ENCODE data around the gene RASGRF1.
"Not testable (repeated sequence)": the region's sequence is repeated elsewhere in the genome, so short reads cannot be mapped to it uniquely, and the experiment has no call there.

Gene RASGRF1

DNA sequence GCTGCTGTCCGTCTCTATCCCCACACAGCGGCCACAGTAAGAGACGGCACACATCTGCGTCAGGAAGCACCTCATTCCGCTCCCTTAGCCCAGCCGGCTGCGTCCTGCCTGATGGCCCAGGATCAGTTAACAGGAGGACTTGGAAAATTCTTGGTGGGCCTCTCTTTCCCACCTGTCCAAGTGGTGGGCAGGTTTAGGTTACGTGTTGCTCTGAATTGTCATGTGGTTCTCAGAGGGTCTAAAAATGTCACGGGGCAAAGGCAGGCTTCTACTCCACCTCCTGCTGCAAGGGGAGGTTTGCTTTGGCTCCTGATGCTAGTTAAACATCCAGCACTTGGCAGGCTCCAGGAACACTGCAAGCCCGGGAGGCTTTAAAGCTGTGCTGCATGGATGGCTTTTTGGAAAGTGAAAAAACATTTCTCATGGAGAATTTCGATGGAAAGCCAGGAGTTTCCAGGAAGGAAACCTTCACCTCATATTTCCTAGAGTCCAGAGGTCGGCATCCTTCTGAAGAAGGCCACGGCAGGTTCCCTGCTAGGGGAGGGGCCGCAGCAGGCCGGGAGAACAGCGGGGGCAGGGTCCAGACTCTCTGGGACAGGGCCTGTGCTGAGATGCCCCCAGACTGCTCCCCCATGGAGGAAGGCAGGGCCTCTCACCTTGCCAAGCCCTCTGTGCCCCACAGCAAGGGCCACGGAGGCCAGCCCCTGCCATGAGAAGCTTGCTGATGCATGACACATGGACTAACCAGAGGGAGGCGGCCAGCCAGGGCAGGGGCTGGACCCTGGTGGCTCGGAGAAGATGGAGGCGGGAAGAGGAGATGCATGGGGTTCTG lies 156.5 kb downstream of the RASGRF1 start:
- DNase-seq (ENCODE audit: low read depth in 2 of 2, low spot score in 1 of 2): no peak

- no peak for DNase-seq (ENCODE audit: low read depth in 2 of 2, low spot score in 1 of 2)
Observed at GRCh38 chr15:78933187-78933822, 157.3 kb downstream of the RASGRF1 start.

- no peak for DNase-seq (ENCODE audit: low read depth in 2 of 2, low spot score in 1 of 2)
Observed at GRCh38 chr15:78932258-78932808, 158.2 kb downstream of the RASGRF1 start.

DNA sequence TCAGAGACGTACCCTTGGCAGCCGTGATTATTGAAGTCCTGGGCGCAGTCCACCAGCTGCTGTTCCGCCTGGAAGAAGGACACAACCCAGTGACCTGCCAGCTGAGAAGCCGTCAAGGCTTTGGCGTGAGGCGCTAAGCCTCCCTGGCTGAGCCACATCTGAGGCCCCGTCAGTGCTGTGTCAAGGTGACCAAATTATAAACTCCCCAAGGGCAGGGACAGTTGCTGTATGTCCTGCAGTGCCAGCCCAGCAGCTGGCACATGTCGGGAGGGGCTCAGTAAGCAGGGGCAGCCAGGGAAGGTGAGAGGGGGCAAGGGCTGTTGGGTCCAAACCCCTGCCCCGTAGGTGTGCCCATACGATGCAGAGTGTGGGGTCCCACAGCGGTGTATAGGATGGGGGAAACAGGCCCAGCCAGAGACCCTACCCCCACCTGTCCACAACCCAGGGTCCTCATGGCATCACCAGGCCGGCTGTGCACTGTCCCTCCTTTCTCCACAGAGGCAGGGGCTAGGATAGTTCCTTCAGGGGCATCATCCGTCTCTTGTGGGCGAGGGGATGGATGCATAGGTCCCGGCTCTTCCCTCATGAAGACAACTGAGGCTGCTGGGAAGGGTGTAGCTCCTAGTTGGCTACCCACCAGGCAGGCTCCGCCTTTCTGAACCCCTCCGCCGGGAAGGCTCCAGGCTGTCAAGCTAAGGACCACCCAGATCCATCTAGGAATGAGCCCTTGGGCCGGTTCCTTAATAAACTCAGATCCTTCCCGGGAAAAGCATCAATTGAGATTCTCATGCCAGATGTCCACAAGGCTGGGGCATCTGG lies 158.9 kb downstream of the RASGRF1 start:
- DNase-seq (ENCODE audit: low read depth in 2 of 2, low spot score in 1 of 2): no peak

- no peak for DNase-seq (ENCODE audit: low read depth in 2 of 2, low spot score in 1 of 2)
Observed at GRCh38 chr15:78930577-78931388, 159.8 kb downstream of the RASGRF1 start.

GRCh38 chr15:78929536-78930264 lies 160.9 kb downstream of the RASGRF1 start:
- no peak for DNase-seq (ENCODE audit: low read depth in 2 of 2, low spot score in 1 of 2)

DNA sequence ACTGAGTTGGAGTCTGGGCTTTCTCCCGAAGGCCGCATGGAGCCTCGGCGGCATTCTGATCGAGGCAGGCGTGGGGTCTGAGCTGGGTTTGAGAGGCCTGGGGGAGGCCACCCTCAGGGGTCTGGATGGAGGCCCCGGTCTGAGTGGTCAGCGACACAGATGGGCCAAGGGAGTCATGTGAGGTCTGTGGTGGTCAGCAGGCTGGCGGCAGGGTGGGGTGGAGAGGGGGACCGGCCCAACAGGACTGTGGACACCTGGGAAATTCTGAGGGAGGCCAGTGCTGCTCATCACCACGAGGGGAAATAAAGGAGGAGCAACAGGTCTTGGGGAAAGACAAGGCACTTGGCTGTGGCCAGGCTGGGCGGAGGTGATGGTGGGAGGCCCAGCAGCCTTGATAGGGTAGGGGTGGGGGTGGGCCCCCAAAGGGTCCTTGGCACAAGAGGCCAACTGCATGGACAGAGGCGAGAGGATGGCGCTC lies 161.9 kb downstream of the RASGRF1 start:
- DNase-seq (ENCODE audit: low read depth in 2 of 2, low spot score in 1 of 2): no peak

GRCh38 chr15:78928176-78928575 lies 162.4 kb downstream of the RASGRF1 start:
- not testable (repeated sequence) for DNase-seq (ENCODE audit: low read depth in 2 of 2, low spot score in 1 of 2)

- no peak for DNase-seq (ENCODE audit: low read depth in 2 of 2, low spot score in 1 of 2)
Observed at GRCh38 chr15:78927077-78927790, 163.3 kb downstream of the RASGRF1 start.

- no peak for DNase-seq (ENCODE audit: low read depth in 2 of 2, low spot score in 1 of 2)
Observed at GRCh38 chr15:78925956-78926743, 164.4 kb downstream of the RASGRF1 start.

DNA sequence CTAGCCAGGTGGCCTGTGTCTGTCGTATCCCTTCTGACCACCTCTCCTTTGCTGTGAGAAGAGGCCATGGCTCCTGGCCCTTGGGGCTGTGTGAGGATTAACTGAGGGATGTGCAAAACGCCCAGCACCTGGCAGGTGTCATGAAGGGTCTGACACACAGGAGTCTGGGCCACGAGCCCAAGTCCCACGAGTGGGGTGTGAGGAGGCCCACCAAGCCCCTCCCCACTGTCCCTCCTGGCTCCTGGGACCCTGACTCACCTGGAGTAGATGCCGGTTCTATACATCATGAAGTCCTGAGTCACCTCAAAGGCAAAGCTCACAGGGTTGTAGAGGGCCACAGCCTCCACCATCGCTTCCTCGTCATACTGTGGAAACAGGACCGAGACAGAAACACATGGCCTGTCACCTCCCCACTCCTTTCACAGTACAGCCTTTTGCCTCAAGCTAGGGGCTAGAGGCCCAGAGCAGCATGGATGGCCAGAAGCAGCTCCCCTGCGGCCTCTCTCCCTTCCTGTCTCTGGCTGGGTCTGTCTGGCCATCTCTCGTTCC lies 165.4 kb downstream of the RASGRF1 start:
- DNase-seq (ENCODE audit: low read depth in 2 of 2, low spot score in 1 of 2): no peak

DNA sequence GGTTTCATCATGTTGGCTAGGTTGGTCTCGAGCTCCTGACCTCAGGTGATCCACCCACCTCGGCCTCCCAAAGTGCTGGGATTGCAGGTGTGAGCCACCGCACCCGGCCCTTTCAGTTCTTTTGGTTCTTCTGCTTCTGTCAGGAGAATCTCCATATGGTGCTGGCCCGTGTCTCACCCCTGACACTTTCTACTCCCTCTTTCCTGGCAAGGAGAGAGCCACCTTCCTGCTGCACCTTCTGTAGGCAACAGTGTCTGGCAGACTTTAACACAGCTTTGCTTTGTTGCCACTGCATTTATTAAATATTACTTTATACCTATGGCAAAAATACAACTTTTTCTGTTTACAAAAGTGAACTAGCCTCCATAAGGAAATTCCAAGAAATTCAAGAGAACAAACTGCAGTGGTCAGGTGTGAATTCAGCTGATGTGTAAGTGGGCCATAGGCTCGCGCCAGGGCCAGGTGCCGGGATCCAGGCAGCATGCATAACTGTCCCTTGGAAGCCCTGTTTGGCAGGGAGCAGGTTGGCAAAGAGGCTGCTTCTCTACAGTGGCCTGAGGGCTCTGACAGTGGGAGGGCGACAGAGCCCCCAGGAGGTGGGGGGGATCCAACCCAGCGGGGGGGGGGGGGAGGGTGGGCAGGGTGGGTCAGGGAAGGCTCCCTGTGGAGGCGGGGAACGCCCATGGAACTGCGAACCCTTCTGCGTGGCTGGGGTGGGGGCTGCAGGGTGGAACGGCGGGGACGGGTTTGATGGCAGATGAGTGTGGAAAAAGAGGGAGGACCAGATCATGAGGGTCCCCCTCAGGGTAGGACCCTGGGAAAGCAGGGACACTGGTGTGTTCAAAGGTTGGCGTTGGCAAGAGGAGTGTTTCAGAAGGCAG lies 166.9 kb downstream of the RASGRF1 start:
- no peak for DNase-seq (ENCODE audit: low read depth in 2 of 2, low spot score in 1 of 2)

DNA sequence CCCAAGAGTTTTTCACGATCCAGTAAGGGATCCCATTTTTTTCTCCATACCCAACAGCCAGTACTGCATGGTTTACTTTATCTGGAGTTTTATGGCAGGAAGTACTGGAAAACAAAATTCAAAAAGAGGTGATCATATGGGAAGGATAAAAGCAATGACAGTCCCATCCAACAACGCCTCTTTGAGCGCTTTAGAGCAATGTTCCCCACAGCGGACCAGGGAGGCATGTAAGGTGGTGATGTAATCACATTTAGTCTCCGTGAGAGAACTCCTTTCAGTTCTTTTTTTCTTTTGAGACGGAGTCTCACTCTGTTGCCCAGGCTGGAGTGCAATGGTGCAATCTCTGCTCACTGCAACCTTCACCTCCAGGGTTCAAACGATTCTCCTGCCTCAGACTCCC lies 167.6 kb downstream of the RASGRF1 start:
- DNase-seq (ENCODE audit: low read depth in 2 of 2, low spot score in 1 of 2): no peak

- DNase-seq (ENCODE audit: low read depth in 2 of 2, low spot score in 1 of 2): no peak
Observed at GRCh38 chr15:78922527-78922926, 168.1 kb downstream of the RASGRF1 start.

- DNase-seq (ENCODE audit: low read depth in 2 of 2, low spot score in 1 of 2): no peak
Observed at GRCh38 chr15:78921940-78922339, 168.6 kb downstream of the RASGRF1 start.

DNA sequence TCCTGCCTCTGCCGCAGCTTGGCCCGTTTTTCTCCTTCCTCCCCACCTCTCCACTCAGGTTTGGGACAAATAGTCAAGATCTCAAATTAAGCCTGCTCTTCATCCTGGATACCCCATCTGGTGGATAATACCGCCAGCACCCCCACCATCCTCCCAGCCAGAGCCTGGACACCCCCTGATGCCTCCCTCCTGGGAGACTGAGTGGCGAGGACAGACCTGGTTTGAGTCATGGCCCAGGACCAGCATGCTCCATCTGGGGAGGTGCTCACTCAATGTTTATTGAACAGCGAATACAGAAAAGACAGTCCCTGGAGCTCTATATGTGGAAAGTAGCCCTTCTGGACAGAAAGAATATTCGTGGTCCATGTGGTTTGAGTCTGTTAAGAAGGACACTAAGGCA lies 169.1 kb downstream of the RASGRF1 start:
- DNase-seq (ENCODE audit: low read depth in 2 of 2, low spot score in 1 of 2): no peak

GRCh38 chr15:78917888-78918287 lies 172.7 kb downstream of the RASGRF1 start:
- DNase-seq (ENCODE audit: low read depth in 2 of 2, low spot score in 1 of 2): no peak

Data from stimulated activated CD8-positive, alpha-beta memory T cell treated with anti-CD3 and anti-CD28 coated beads, Interleukin-4, amount 100 ng/mL, for 1 hour (primary cell).